GM12865 (cell line): ENCODE results near the gene OMA1.
"Not testable (repeated sequence)": the region's sequence is repeated elsewhere in the genome, so short reads cannot be mapped to it uniquely, and the experiment has no call there.

ENCODE experiments used
- DNase-seq: peaks from one replicate; pipeline ENCODE4 v3.0.0; 2010; ENCODE audit warnings: low read depth
- H3K4me3 ChIP-seq: 2 replicates; pipeline ENCODE4 v1.5.1; 2011; ENCODE audit warnings: mild to moderate bottlenecking, low read depth, low read length, control low read depth
- TF ChIP-seq, protein P1 (sequence below): IDR thresholded peaks from 2 replicates; pipeline ENCODE4 v1.5.1; 2011; ENCODE audit warnings: low read length, control low read depth, low read depth, inconsistent platforms; ENCODE audit not compliant: insufficient read depth; ENCODE audit errors: missing control alignments

Gene OMA1

DNA sequence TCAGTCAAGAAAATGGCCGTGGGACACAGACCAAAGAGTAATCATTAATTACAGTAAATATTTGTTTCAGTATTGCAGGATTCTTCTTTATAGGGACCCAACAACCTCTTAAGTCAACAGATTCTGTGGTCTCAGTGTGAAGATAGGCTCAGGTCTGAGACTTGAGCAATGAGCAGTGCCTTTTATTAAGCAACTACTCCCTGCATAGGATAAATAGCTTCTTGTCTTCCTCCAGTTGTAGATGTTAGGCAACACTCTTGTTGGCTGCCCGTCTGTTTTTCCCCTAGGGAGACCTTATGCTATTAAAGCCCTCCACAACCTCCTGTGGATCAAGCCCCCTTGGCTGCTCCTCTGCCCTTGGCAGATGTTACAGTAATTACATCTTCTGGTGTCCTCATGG is 1.8 kb upstream of the OMA1 start:
- no peak overlapping the region for H3K4me3 ChIP-seq
- DNase-seq, result no peak
- TF ChIP-seq, protein P1, sequence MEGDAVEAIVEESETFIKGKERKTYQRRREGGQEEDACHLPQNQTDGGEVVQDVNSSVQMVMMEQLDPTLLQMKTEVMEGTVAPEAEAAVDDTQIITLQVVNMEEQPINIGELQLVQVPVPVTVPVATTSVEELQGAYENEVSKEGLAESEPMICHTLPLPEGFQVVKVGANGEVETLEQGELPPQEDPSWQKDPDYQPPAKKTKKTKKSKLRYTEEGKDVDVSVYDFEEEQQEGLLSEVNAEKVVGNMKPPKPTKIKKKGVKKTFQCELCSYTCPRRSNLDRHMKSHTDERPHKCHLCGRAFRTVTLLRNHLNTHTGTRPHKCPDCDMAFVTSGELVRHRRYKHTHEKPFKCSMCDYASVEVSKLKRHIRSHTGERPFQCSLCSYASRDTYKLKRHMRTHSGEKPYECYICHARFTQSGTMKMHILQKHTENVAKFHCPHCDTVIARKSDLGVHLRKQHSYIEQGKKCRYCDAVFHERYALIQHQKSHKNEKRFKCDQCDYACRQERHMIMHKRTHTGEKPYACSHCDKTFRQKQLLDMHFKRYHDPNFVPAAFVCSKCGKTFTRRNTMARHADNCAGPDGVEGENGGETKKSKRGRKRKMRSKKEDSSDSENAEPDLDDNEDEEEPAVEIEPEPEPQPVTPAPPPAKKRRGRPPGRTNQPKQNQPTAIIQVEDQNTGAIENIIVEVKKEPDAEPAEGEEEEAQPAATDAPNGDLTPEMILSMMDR, result no peak

DNA sequence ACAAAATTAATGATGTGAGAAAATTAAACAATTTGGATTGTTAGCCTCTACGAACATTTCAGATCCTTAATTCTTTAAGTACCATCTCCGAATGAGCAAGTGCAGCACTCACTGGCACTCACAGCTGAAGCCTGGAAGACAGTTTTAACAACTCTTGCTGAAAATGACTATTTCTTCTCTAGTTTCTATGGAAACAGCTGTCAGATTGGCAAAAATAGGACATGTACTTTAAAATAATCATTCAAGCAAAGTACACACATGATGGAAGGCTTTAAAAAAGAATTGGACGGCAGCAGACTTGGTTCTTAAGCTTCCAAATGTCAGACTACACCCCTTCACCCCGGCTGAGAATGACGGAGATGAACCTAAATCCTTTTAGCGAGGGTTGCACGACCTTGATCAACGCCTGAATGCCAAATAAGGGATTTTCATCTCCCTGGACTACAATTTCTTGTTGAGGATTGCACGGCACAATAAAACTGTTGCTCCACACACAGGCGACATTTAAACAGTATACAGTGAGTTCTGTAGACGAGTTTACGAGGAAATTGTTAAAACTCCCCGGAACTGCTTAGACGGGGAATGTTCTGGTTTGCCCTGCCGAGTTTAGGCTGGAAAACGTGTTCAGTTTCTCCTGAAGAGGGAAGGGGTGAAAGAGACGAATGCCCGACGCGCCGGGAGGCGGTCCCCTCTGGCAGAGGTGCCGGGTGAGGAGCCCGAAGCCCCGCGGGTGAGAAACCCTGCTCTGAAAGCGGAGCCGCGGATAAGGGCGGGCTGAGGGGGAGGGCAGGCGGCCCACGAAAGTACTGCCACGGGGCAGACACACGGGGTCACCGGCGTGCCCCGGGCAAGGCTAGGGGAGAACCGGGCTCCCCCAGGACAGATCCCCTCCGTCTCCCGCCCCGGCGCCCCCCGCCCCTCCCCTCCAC is 671 bp downstream of the OMA1 start:
- TF ChIP-seq, protein P1, result no peak

DNA sequence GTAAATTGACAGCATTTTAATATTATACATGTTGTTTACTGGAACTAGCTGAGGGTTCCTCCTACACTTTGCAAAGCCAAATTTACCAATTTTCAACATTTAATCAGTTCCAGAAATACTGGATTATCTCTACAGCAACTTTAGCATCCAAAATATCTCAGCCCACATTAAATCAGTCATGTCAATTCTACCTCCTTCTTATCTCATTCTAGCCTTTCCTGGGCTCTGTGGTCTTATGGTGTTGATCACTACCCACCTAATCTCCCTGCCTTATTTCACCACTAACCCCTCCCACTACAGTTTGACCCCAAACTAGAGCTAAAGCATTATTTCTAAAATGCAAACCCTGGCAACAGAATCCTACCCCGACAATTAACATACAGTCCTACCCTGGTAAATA is 3.3 kb downstream of the OMA1 start:
- DNase-seq, result no peak
- TF ChIP-seq, protein P1, result no peak
- H3K4me3 ChIP-seq, result no peak overlapping the region

More for the DNA sequence above, 671 bp downstream of the OMA1 start:
- peak; percentile 69 for DNase-seq
- peak overlapping the region; percentile 77 for H3K4me3 ChIP-seq

DNA sequence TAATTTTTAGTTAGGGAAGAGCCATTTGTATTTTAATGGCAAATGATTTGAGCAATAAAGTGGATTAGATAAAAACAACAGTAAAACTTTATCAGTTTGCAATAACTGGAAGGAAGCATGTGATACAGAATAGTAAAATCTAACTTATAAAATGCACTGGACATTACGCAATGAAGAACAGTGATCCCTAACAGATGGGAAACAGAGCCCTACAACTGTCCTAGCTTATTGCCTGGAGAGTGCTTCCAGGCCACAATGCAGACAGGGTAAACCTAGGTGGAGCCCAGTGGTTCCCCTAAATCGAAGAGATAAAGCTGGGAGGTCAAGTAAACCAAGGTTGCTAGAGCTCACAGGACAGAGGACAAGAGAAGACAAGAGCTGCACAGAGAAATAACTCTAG is 7.0 kb downstream of the OMA1 start:
- TF ChIP-seq, protein P1, result no peak
- no peak for DNase-seq
- no peak overlapping the region for H3K4me3 ChIP-seq

DNA sequence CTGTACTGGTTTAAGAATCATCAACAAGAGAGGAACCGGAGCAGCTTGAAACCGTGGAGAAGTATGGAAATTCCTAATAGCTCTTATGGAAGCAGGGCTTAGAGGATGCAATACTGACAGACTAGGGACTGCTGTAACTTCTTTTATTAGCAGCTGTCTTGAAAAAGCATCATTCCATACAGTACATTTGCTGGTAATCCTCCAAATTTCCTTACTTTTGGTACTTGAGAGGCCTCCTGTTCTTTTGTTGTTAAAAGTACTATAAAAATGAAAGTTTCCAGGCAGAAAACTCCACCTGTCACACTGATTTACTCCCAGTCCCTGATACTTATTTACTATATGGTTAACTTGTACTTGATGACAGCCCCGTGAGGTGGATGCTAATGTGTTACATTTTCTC is 7.7 kb downstream of the OMA1 start:
- TF ChIP-seq, protein P1, result no peak
- no peak overlapping the region for H3K4me3 ChIP-seq
- DNase-seq, result no peak

DNA sequence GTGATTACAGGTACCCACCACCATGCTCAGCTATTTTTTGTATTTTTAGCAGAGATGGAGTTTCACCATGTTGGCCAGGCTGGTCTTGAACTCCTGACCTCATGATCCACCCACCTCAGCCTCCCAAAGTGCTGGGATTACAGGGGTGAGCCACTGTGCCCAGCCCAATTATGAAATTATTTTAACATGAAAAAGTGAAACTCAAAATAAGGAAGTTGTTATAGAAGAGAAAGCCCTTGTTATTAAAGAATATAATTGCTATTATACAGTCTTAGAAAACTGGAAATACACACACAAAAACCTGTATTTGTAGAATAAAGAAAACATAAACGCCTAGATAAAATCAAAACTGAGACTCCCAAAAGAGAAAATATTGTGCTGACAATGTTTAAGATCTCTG is 14.7 kb downstream of the OMA1 start:
- not testable (repeated sequence) for H3K4me3 ChIP-seq, DNase-seq

DNA sequence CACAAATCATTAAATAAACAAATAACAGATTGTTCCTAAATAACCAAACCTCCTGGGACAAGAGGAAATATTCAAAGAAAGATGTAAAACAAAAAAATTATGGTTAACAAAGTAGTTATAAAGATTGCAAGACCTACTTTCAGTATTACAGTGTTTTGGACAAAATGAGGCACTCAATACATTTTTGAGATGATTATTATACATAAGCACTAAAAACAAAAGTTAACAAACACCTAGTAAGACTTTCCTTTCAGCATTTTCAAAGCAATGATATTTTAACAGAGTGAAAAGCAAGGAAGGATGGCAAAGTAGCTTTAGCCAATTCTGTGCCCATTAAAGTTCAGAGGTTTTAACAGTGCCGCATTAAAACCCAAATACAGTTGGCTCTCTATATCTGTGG is 17.2 kb downstream of the OMA1 start:
- TF ChIP-seq, protein P1, result no peak
- no peak for DNase-seq
- no peak overlapping the region for H3K4me3 ChIP-seq
